ENCODE data around the gene IL1RAP. TPM values are rescaled to one million over a fixed set of nuclear protein-coding genes. Genes with fewer than 3 reads are reported as not detected.
A peak's percentile ranks its signal among the peaks of the same experiment; 100 is the strongest.
"Not testable (repeated sequence)": the region's sequence is repeated elsewhere in the genome, so short reads cannot be mapped to it uniquely, and the experiment has no call there.

IL1RAP gene
- total RNA-seq, 2 donors from 2014 or later = 3.4 to 6.3 TPM

- Histone ChIP-seq H3K27ac (peak overlapping the region; percentile 78 to 87), H3K27me3 (peaks cover 0 to 2% of the 10 kb centered on the region in 2 donors), H3K4me3 (peak overlapping the region; percentile 75 to 88), H3K36me3 (no peaks in the 10 kb centered on the region), H3K4me1 (peaks cover 0 to 7% of the 10 kb centered on the region in 2 donors), H3K9me3 (no peaks in the 10 kb centered on the region)
- DNase-seq (ENCODE audit: low spot score) = peak; percentile 69
- no peak for TF ChIP-seq CTCF (IDR thresholded peaks at IDR 0.05)
Measured at GRCh38 chr3:190514413-190515153, 698 bp downstream of the IL1RAP start.

GRCh38 chr3:190516416-190516815 is 2.5 kb downstream of the IL1RAP start:
- H3K4me1 ChIP-seq = peaks cover 0 to 7% of the 10 kb centered on the region in 2 donors
- H3K27ac ChIP-seq = no peak overlapping the region
- no peaks in the 10 kb centered on the region for H3K9me3 ChIP-seq
- no peaks in the 10 kb centered on the region for H3K36me3 ChIP-seq
- H3K4me3 ChIP-seq = no peak overlapping the region
- no peak for DNase-seq (ENCODE audit: low spot score)
- TF ChIP-seq CTCF (IDR thresholded peaks at IDR 0.05) = no peak
- peaks cover 0 to 2% of the 10 kb centered on the region in 2 donors for H3K27me3 ChIP-seq

- Histone ChIP-seq H3K9me3 (no peaks in the 10 kb centered on the region), H3K4me3 (no peak overlapping the region), H3K36me3 (no peaks in the 10 kb centered on the region), H3K27me3 (no peaks in the 10 kb centered on the region), H3K4me1 (peaks cover 0 to 7% of the 10 kb centered on the region in 2 donors), H3K27ac (no peak overlapping the region)
- TF ChIP-seq CTCF (IDR thresholded peaks at IDR 0.05) = no peak
- no peak for DNase-seq (ENCODE audit: low spot score)
Measured at GRCh38 chr3:190517687-190518086, 3.8 kb downstream of the IL1RAP start.

- H3K9me3 ChIP-seq; DNase-seq (ENCODE audit: low spot score); H3K36me3 ChIP-seq; H3K4me1 ChIP-seq; H3K4me3 ChIP-seq; H3K27ac ChIP-seq; H3K27me3 ChIP-seq: not testable (repeated sequence)
Measured at GRCh38 chr3:190518531-190518930, 4.6 kb downstream of the IL1RAP start.

- Histone ChIP-seq H3K36me3 (no peaks in the 10 kb centered on the region), H3K4me3 (no peak overlapping the region), H3K27ac (no peak overlapping the region), H3K4me1 (peaks cover 0 to 7% of the 10 kb centered on the region in 2 donors), H3K9me3 (no peaks in the 10 kb centered on the region), H3K27me3 (no peaks in the 10 kb centered on the region)
- no peak for TF ChIP-seq CTCF (IDR thresholded peaks at IDR 0.05)
- DNase-seq (ENCODE audit: low spot score) = no peak
Measured at GRCh38 chr3:190519886-190520285, 6.0 kb downstream of the IL1RAP start.

GRCh38 chr3:190521998-190522397 is 8.1 kb downstream of the IL1RAP start:
- Histone ChIP-seq H3K36me3 (no peaks in the 10 kb centered on the region), H3K27me3 (no peaks in the 10 kb centered on the region)
- no peak for DNase-seq (ENCODE audit: low spot score)

More at GRCh38 chr3:190521998-190522397, 8.1 kb downstream of the IL1RAP start:
- H3K27ac ChIP-seq = no peak overlapping the region
- no peaks in the 10 kb centered on the region for H3K9me3 ChIP-seq
- TF ChIP-seq CTCF (IDR thresholded peaks at IDR 0.05) = no peak
- no peak overlapping the region for H3K4me3 ChIP-seq
- no peaks in the 10 kb centered on the region for H3K4me1 ChIP-seq

All from right atrium auricular region (tissue), 2 donors.